Stimulated activated CD4-positive, alpha-beta T cell treated with anti-CD3 and anti-CD28 coated beads, TNF-alpha, amount 100 ng/mL, for 1 hour (primary cell): ENCODE results near the gene RBM26.

ENCODE experiments used
- DNase-seq, 3 donors: peaks; one replicate each; pipeline ENCODE4 v3.0.0-alpha.2; 2020; ENCODE audit warnings: low read depth in 3 of 3, low spot score in 1 of 3

RBM26 gene

DNA sequence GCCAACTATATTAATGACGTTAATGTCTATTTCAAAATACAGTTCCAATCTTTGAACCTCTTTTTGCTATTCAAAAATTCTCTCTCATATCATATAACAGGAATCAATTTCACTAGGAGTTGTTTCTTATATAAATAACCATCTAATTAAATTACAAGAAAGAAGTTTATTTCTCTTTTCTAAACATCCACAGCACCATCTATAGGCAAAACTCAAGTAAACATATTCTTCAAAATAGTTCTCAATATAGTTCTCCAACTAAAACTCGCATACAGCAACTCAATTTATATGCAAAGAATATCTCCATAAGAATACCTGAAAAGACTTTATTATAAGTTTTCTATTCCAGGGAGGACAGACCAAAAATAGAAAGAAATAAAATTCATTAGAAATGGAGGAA is 65.6 kb downstream of the RBM26 start:
- no peak for DNase-seq

DNA sequence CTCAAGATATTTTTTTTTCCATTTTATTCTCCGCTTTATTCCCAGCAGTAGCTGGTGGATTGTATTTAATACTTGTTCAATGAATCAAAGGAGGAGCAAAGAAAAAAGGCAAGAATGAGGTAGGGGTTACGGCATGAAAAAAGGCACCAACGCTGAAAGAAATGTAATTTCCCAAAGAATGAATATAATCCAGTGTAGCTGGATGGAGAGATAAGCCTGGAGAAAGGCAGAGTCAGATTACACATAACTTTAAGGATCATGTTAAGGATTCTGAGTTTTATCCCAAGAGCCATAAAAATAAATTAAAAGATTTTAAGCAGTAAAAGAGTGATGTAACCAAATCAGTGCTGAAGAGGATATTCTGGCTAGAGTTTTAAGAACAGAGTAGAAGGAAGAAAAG is 67.7 kb downstream of the RBM26 start:
- DNase-seq: no peak

DNA sequence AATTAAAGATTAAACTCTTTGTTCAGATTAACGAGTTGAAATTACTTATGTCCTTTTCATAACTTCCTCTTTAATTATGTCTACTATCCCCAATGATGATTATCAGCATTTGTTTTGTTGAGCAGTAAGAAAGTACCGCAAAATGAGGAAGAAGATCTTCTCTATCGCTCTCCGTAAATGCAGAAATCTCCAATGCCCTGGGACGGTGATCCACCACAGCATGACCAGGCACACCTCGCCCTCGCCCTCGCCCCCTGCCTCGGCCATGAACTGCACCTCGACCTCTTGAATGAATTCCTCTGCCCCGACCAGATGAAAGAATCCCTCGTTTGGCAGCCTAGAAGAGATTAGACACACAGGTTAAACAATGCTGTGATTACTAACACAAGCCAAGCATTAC is 69.1 kb downstream of the RBM26 start:
- DNase-seq: no peak

DNA sequence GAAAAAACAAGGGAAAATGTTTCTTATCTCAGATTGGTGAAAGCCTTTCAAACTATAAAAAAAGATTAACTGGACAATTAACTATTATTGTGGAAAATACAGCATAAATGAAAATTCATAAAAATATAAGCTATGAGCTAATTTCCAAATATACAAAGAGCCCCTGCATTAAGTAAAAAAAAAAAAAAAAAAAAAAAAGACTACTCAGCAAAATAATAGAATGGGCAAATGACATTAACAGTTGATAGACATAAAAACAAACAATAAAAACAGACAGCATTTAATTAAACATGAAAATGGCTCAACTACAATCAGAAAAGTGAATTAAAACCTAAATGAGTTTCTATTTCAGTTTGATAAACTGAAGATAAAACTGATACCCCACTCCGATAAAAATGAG is 77.5 kb downstream of the RBM26 start:
- DNase-seq: no peak

DNA sequence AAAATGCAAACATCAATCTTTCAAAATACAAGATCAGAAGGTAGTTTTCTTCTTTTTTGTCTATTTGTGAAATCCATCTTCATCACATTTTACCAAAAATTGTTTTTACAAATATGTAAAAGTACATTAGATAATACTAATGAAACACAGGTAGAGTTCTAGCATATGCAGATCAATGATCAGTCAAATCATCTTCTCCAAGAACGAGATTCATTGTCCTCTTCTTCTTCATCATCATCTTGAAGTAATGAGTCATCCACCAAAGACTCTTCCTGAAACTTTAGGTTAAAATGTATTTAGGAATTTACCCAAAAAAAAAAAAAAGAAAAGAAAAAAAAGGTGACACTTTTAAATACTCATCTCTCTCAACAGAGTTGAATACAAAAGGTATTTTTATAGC is 85.6 kb downstream of the RBM26 start:
- DNase-seq: no peak

DNA sequence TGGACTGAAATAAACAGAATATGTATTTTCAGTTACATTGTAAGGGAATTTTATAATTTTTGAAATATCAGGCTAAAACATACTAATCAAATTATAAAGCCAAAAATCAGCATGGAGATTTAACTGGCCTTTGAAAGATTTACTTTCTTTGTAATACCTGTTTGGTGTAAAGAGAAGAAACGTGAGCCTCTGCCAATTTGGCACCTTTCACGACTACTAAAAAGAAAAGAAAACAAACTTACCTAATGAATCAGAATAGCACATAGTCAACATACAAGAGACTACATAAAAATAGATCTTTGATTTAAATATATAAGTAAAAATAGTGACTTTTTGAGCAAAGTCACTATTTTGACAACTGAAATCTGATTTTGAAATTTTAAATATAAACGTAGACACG is 87.4 kb downstream of the RBM26 start:
- no peak for DNase-seq

DNA sequence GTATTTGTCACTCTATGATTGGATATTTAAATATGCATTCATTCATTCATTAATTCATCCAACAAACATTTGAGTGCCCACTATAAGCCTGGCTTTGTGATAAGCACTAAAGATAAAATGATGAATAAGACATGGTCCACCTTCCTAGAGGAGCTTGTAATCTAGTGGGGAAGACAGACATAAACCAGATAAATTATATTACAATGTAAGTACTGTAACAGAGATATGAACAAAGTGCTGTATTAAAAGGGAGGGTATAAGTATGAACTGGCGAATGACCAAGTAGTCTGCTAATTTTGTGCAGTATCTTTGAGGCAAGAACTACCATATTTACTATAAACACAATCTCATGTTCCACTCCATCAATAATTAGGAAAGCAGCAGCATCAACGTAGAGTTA is 88.2 kb downstream of the RBM26 start:
- no peak for DNase-seq

DNA sequence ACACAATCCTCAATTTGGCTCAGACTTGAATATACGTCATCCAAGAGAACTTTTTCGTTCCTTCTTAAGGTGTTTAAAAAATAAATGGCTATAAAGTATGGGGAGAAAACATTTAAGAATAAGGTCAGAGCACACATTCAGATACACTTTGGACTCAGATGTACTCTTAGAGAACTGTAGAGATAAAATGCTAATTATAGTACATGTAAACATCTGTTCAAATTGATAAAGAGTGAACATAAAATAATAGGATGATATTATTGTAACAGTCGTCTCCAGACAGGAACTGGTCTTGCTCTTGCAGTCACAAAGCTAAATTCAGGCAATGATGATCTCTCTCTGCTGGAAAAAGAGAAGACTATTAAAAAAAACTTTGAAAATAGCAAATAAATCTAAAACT is 91.4 kb downstream of the RBM26 start:
- no peak for DNase-seq

DNA sequence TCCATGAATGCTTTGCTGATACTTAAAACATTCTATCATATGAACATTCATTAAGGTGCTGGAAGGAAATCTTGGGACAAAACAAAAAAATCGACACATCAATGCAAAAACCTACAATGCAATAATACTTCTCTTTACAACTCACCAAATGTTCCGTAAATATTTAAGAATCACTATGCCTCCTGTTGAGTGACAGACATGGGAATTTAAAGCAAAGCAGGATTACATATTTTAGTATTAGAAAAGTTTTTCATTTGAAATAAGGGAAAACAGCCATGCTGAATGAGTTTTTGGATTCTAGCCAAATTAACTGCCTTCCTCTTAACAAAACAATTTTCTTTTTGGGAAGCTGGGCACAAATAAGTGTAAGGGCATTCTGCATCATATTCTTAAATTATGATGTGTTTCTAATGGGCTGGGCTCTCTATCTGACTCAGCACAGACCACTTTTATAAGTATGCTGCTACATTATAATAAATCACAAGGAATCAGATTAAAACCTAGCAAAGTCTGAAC is 93.7 kb downstream of the RBM26 start:
- DNase-seq: no peak

DNA sequence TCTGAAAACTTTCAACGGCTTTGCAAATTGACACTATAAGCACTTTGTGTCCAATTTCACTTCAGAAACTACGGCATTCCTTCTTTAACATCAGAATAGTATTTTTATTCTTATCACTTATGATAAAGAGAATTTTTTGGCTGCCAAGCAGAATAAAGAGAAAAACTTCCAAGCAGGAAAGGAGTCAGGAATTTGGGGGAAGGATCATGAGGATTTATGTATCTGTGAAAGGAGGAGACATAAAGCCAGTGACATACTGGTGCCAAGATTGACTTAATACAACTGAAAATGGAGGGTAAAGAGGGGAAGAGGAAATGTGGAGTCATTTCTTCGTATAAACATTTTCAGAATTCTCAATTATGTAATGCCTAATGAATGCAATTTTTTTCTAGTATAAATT is 94.7 kb downstream of the RBM26 start:
- DNase-seq: no peak

DNA sequence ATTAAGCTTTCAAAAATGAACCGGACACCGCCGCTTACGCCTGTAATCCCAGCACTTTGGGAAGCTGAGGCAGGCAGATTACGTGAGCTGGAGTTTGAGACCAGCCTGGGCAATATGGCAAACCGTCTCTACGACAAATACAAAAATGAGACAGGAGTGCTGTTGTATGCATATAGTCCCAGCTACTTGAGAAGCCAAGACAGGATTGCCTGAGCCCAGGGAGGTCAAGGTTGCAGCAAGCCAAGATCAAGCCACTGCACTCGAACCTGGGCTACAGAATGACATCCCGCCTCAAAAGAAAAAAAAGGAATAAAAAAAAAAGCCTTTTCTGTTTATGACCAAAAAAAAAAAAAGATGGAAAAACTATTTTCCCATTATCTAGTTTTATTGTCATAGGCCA is 96.4 kb downstream of the RBM26 start:
- no peak for DNase-seq

DNA sequence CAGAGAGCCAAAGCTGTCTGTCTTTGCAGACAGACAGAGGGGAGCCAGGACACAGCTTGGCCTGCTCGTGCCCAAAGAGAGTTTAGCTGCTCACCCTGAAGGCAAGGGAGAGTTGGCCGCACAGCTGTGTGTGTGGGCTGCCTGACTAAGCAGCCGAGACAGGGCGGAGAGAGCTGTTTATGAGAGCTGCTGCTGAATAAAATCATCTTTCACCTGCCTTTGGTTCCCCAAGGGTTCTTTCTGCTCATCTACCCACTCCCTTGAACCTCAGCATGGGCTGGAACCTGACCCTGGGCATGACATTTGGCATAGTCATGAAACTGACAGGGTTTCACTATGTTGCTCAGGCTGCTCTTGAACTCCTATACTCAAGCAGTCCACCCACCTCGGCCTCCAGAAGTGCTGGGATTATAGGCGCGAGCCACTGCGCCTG is 98.2 kb downstream of the RBM26 start:
- no peak for DNase-seq

DNA sequence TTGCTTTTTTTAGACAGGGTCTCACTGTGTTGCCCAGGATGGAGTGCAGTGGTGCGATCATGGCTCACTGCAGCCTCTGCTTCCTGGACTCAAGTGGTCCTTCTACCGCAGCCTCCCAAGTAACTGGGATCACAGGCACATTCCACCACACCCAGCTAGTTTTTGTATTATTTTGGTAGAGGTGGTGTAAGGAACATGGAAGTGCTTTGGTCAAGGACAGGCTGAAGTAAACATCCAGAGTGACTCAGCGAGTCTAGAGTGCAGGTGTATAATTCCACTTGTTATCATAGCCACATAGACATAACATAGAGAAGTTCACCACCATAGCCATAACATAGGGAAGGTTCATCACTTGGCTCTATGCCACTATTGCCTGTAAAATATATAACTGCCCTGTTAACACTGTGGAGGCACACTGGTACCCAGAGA is 98.6 kb downstream of the RBM26 start:
- DNase-seq: no peak

DNA sequence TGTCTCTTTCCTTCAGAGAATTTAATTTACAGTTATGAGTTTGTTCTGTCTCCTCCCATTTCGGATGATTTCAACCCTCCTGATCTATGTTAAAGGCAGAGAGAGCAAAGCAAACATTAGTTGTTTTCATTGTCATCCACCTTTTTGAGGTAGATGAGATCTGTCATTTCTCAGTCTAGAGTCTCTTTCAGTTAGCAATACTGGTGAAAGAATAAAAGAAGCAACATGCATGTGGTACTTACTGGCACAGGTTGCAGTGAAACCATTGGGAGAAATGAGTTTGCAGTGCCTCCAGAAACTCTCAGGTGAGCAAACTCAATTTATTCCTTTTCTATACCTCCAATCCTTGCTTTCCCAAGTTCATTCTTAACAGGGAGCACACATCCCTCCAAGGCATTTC is 99.4 kb downstream of the RBM26 start:
- no peak for DNase-seq

DNA sequence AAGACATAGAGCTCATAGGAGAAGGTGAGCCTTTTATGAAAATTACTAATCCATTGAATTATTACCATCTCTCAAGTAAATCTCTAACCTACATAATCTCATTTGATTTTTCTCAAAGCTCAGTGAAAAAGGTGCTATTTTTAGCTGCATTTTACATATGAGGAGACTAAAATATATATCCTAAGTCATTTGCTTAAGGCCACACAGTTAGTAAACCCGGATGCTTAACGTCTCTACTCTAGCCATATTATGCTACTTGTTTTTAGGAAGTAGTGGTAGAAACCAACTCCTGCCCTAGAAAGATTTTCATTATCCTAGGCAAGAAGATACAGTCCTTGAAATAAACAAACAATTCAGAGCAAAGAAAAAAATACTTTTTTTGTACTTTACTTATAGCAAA is 108.9 kb downstream of the RBM26 start:
- DNase-seq: no peak

DNA sequence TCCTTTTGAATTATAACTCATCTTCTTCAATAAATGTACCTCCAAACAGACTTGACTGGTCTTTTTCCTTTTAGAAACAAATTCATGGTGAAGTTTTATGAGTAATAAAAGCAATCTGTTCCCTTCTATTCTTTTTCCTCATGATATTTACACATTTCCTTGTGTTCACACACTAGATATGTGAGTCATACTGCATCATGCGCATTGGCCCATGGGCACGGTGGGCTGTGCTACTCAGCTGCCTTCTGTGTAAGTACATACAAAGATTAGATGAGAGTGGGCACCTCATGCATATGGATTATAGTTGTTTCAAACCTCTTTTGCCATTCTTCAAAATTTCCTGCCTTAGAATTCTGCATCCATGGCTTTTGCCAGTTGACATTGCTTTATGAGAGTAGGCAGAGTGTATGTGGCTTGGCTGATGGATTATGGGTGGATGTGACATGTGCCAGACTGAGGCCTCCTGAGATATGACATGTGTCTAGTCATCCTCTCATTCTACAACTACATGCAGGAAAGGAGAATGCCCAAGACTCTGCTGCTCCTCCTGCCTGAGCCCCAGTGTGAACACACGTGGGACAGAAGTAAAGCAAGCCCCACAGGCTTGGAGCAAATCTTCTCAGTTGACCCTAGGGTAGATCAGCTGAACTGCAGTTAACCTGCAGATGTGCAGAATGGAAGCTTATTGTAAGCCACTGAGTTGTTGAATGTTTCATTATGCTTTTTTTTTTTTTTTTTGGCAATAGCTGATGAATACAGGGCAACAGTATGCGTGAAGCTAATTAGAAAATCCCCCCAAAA is 109.9 kb downstream of the RBM26 start:
- no peak for DNase-seq

DNA sequence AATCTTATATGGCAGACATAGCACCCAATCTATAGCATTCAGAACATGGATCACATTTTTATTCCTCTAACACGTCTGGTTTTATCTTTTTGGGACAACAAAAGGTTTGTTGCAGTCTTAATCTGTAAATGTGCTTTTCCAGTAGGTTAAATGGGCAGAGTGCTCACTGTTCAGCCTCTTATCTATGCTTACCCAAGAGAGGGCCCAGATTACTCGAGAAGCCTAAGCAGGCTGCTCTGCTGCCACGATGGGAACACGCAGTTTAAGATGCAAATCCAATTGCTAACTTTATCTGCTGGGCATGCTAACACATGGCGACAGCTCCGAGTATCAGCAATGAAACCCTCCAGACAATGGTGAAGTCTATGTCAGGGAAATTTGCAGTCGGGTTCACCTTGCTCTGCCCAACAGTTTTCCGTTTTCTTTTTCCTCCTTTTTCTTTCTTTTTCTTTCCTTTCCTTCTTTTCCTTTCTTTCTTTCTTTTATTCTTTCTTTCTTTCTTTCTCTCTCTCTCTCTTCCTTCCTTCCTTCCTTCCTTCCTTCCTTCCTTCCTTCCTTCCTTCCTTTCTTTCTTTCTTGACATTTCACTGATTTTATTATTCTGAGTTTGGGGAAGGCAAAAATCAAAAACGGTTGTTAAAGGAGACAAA is 115.3 kb downstream of the RBM26 start:
- no peak for DNase-seq

DNA sequence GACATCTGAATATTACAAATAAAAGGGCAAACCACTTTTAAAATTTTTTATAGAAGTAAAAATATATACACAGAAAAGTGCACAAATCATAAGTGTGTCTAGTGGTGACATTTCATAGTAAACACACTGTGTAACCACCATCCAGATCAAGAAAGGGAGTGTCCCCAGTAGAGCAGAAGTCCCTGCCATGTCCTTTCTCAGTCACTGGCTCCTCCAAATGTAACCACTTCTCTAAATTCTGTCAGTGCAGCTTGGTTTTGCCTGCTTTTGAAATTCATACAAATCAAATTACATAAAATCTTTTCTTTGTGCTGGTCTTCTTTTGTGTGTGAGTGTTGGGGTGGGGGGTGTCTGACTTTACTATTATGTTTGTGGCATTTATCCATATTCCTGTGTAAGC is 116.5 kb downstream of the RBM26 start:
- no peak for DNase-seq

DNA sequence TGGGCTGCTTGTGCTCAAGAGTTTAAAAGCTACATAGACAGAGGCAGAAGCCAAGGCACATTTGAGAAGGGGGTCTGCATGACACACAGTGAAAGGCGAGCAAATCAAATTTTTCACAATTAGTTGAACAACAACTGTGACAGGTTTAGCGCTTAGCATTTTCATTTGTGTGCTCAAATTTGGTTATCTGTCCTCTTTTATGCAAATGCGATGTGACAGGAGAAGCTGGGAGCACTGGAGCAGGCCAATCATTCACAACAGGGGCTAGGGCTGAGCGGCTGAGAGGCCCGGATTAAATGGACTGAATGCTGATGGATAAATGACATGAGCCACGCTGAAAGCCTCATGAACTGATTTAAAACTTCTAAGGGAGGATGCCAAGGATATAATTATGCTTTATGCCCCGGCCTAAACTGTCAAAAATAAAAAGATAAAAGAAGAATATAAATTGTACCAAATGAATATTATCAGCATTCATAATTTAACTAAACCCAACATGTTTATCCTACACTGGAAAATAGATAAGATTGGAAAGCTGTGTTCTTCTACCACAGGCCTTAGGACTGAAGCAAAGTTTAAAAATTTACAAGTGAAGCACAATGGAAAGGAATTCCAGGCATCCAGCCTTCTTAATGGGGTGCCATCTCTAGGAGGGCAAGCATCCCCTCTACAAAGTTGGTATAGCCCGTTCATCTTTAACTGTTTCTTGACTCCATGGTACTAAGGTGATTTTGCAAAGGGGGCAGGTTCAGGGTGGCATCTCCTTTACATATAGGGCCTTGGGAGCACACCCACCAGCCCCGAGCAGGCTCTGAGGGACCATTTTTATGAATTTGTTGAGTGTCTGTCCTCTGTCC is 117.9 kb downstream of the RBM26 start:
- DNase-seq: no peak

DNA sequence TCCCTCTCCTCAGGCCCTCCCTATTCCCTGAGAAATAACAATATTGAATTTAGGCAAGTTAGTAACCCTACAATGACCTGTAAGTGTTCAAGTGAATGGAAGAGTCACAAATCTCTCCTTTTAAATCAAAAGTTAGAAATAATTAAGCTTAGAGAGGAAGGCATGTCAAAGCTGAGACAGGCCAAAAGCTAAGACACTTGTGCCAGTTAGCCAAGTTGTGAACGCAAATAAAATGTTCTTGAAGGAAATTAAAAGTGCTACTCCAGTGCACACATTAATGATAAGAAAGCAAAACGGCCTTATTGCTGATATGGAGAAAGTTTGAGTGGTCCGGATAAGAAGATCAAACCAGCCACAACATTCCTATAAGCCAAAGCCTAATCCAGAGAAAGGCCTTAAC is 120.9 kb downstream of the RBM26 start:
- DNase-seq: no peak

DNA sequence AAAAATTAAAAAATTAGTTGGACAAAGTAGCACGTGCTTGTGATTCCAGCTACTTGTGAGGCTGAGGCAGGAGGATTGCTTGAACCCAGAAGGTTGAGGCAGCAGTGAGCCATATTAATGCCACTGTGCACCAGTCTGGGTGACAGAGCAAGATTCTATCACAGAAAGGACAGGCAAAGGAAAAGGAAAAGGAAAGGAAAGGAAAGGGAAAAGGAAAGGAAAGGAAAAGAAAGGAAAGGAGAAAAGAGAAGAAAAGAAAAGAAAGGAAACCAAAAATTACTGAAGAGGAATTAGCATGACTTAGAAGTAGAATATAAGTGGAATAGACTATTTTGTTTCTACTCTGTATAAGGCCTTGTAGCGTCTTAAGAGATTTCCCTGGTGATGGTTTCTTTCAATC is 122.3 kb downstream of the RBM26 start:
- no peak for DNase-seq

DNA sequence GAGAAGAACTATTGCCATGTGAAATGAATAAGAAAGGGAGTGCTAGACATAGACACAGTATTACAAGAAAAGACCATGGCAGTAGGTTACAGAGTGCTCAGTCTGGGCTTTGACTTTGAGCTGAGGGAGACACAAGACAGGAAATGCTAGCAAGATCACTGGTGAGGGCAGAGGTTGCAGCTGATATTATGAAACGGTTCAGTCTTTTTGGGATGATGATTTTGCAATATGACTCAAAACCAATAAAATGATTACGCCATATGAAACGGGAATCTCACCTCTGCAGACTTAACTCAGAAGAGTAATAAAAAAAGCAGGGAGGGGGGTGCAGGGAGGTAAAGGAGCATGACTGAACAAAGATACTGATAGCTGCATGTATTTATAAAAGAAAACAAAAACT is 123.1 kb downstream of the RBM26 start:
- DNase-seq: no peak
